ENCODE data around the gene FLOT1. TPM values are rescaled to one million over a fixed set of nuclear protein-coding genes. Genes with fewer than 3 reads are reported as not detected.

Gene FLOT1
- total RNA-seq, 1 donor from 2014 or later = 172 TPM

DNA sequence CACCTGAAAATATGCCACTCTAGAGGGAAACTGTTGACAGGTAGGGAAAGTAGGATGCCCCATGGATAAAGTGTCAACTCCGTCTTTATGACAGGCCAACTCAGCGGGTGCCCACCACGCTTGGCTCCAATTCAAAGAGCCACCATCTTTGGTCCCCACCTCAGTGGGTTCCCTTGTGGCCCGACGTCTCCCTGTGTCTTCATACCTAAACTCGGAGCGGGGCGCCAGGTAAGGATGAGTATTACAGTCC is 25.7 kb downstream of the FLOT1 start:
- DNase-seq (ENCODE audit: low spot score) (no peak), ATAC-seq (no peak)
- intact Hi-C loops (cut with DNase I) = no loop called here

DNA sequence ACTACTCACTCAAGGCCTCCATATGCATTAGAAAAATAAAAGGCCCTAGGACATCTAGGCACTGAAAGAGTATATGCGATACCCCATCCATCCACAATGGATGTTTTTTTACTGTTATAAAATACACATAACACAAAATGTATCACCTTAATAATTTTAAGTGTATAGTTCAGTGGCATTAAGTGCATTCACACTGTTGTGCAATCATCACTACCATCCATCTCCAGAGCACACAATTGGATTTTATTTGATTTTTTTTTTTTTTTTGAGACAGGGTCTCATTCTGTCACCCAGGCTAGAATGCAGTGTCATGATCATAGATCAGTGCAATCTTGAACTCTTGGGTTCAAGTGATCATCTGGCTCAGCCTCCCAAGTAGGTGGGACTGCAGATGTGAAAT is 28.2 kb downstream of the FLOT1 start:
- intact Hi-C loops (cut with DNase I) = no loop called here
- ATAC-seq (no peak), DNase-seq (ENCODE audit: low spot score) (no peak)

DNA sequence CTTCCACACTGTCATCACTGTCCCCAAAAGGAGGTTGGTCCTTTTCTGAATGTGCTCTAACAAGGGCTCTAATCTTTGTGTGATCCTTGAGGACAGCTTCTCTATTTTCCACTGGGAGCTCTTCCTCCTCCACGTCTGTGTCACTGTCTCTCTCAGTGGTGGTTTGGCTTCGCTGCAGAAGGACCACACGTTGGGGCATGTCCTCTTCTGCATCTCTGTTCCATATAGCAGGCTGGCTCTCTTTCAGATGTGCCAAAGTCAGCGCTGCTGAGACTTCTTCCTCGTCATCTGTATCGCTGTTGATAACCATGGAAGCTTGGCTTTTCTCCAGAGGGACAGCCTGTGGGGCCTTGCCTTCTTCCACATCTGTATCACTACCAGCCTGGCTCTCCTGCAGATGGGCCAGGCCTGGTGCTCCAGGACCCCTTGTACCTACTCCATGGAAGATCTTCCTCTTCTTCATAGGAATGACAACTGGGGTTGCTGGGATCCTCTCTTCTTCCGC is 30.0 kb downstream of the FLOT1 start:
- DNase-seq (ENCODE audit: low spot score) (no peak), ATAC-seq (no peak)
- intact Hi-C loops (cut with DNase I) = no loop called here

DNA sequence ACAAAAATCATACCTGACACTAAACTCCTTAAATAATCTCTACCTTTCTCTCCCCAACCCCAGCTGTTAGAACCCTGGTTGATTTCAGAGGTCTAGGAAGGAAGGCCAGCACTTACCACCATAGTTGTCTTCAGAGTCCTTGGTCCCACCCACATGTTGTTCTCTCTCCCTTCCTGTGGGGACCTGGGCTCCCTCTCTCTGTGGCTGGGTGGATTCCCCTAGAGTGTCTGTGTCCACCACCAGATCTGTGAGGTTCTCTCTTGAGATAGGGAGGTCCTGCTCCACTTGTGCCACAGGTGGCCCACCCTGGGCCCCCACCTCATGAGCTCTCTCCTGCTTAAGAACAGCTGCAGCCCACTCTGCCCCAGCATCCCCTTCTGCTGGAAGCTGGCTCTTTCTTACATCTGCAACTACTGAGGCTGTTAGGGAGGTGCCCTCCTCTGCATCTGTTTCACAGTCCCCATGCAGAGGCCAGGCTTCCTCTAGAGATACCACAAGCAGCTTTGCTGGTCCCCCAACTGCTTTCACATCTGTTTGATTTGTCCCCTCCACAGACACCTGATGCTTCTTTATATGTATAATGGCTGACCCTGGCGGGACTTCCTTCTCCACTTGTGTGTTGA is 30.6 kb downstream of the FLOT1 start:
- DNase-seq (ENCODE audit: low spot score) (no peak), ATAC-seq (no peak)
- intact Hi-C loops (cut with DNase I) = no loop called here

GRCh38 chr6:30709101-30709868 is 33.2 kb downstream of the FLOT1 start:
- intact Hi-C loops (cut with DNase I) = no loop called here
- ATAC-seq (no peak), DNase-seq (ENCODE audit: low spot score) (no peak)

GRCh38 chr6:30707281-30707850 is 35.1 kb downstream of the FLOT1 start:
- intact Hi-C loops (cut with DNase I) = no loop called here
- DNase-seq (ENCODE audit: low spot score) (no peak), ATAC-seq (no peak)

- intact Hi-C loops (cut with DNase I) = no loop called here
- ATAC-seq = no peak
These were observed 36.9 kb downstream of the FLOT1 start for GRCh38 chr6:30705620-30706019.

DNA sequence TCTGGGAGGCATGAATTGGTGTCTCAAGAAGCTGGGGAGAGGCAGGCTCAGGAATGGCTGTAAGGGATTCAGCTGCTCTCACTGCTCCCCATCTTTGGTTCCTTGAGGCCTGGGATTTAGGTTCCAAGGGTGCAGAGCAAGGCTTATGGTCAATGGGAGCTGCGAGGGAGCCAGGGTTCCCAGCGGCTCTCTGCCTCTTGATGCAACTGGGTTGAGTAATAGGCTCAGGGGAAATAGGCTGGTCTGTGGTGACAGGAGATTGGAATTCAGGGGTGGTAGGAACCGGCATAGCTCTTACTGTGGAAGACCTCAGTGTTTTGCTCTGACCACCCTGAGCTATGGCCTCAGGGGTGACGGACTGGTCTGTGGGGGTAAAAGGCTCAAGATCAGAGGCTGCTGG is 38.7 kb downstream of the FLOT1 start:
- DNase-seq (ENCODE audit: low spot score) (no peak), ATAC-seq (no peak)
- intact Hi-C loops (cut with DNase I) = no loop called here

More at GRCh38 chr6:30705620-30706019, 36.9 kb downstream of the FLOT1 start:
- DNase-seq (ENCODE audit: low spot score) = no peak

- ATAC-seq = no peak
- intact Hi-C loops (cut with DNase I) = no loop called here
- DNase-seq (ENCODE audit: low spot score) = no peak
These were observed 39.5 kb downstream of the FLOT1 start for GRCh38 chr6:30703011-30703410.

DNA sequence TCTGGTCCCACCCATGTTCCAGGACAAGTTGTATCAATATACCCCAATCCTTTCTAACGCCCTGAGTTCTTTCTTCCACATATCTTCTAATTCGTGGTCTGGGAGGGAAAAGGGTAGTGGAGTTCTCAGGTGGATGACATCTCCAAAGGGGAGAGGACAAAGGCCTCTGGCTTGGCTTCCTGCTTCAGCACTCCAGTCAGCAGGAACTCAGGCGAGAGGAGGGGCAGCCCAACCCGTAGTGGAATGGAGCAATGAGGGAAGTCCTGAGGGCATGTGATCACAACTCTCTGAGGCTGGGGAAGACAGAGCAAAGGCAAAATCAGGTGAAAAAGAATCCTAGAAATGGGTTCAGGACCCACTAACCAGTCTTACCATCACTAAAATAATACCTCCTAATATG is 42.1 kb downstream of the FLOT1 start:
- ATAC-seq = peak; percentile 50
- intact Hi-C loops (cut with DNase I) = no loop called here
- no peak for DNase-seq (ENCODE audit: low spot score)

GRCh38 chr6:30696432-30696831 is 46.1 kb downstream of the FLOT1 start:
- ATAC-seq (no peak), DNase-seq (ENCODE audit: low spot score) (no peak)
- intact Hi-C loops (cut with DNase I) = no loop called here

DNA sequence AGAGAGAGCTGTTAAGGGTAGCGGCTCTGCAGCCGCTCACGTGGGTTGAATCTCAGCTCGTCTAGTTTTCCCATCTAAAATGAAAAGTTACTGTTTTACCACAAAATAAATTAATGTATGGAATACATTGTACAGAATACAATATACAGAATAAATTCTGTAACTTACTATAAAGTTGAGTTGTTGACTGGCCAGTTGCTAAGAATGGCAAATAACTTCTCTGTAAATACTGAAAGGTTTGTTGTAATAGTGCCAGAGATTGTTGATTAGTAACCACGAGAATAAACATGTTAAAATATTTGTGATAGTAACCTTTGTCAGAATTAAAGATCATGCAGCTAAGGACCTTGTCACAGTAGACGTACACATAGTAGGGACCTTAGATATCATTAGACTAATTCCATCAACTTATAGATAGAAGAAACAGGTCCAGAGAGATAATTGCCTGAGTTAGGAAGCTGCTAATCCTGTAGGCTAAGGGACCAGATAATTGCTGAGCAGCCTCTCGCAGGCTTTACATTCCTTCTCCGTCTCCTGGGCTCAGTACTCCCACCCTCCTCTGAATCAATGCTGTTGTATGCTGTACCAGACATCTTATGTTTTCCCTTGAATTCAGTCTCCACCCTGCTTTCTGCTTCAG is 51.2 kb downstream of the FLOT1 start:
- DNase-seq (ENCODE audit: low spot score) (no peak), ATAC-seq (no peak)
- intact Hi-C loops (cut with DNase I) = no loop called here

DNA sequence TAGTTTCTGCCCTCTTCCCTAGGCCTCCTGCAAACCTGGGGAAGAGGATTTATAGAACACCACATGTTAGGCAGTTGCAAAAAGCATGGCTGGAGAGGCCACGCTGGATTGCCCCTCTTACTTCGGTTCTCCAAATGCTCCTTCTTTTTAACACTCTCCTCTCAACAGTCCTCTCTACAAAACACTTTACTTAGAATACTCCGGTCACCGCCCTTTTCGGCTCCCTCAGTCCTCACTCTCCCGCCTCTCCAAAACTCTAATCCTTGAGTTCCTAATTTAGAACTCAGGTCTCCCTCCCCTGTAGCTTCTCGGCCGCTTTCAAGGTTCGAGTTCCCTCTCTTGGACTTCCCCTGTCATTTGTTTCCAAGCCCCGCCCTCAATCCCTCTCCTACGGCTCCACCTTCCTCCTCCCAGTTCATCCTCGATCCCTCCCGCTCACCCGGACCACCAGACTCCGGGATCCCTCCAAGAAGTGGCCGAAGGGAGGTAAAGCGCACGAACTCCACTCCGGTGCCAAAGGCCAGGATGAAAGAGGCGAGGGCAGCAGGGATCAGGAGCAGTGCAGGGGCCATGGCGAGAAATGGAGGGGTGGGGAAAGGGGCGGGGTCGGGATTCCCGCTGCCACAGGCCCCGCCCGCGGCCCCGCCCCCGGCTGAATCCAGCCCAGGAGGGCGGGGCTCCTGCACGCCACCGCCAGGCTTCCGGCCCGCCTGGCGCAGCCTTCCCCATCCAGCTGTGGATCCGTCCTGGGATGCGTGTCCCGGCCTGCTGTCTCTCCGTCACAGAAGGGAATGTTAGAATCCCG is 51.9 kb downstream of the FLOT1 start, which contains the start of gene NRM:
Gene NRM (minus strand): TSS at position 582 of the 805 bp plus-strand sequence. CDS start 10 bp downstream, at position 572.
- peak; percentile 90 for DNase-seq (ENCODE audit: low spot score)
- ATAC-seq = peak; percentile 76
- intact Hi-C loops (cut with DNase I) = no loop called here

- intact Hi-C loops (cut with DNase I) = no loop called here
- ATAC-seq (no peak), DNase-seq (ENCODE audit: low spot score) (no peak)
These were observed 52.5 kb downstream of the FLOT1 start for GRCh38 chr6:30689985-30690384.

DNA sequence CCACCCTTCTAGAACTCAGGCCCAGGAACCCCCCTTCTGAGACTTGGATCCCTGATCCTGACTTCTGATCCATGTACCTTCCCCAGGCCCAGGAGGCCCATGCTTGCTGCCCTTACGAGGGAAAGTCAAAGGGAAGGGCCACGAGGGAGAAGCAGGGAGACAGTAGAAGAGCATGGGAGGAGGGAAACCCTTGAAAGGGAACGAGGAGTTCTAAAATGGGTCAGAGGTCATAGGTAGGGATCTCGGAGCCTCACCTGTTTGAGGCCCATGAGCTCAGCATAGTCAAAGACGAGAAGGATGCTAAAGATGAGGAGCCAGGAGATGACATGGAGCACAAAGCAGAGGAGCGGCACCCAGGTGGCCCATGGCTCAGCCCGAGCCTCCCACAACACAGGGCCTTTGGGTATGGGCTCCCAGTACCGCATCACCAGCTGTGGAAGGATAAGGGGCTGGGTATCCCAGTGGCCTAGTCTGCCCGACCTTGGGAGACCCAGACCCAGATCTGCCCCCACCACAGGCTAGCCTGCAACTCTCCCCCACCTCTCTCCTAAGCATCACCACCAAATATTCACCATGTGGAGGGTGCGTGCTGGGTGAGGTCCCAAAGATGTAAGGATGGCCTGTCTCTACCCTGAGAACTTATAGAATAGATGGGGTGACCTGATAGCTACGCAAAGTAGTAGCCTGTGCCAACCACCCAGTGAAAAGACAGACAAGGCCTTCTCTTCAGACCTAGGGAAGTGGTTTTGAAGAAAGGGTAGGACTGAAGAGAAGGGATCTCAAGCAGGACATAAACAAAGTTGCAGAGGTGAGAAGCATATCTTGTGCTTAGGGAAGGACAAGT is 53.2 kb downstream of the FLOT1 start:
- no peak for ATAC-seq
- DNase-seq (ENCODE audit: low spot score) = no peak
- intact Hi-C loops (cut with DNase I) = no loop called here

GRCh38 chr6:30688569-30688968 is 53.9 kb downstream of the FLOT1 start:
- no peak for ATAC-seq
- intact Hi-C loops (cut with DNase I) = no loop called here
- no peak for DNase-seq (ENCODE audit: low spot score)

DNA sequence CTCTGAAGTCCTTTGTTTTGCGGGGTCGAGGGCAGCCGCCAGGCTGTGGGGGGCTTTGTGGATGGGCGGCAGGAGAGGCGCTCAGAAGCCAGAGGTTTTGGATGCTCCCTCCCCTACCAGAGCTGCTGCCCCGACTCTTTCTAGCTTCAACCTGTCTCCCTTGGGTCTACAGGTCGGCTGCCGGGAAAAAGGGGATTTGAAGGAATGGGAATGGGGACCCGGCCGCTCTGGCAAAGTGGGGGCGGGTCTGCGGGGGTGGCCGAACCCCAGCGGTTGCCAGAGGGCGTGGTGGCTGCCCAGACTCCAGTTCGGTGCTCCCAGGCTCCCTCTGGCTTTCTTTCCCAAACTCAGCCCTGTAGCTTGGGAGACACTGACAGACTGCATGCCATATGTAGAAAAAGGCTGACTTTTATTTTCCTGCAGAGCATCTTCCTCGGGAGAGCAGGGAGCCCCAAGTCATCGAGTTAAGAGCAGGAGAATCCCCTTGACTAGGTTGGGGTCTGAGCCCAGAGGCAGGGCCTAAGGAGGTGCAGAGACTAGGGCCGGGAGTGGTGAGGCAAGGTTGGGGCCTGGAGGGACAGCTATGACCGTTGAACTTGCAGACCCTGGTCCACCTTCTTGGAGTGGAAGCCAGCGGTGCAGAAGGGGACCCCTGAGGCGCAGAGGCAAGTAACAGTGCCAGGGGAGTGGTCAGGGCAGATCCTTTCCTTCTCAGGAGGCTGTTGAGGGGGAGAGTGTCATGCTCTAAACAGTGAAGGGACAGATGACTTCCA is 54.6 kb downstream of the FLOT1 start:
- ATAC-seq = peak; percentile 35
- intact Hi-C loops (cut with DNase I) = no loop called here
- DNase-seq (ENCODE audit: low spot score) = peak; percentile 80
